ENCODE measurements around the gene CYP4X1. TPM values are rescaled to one million over a fixed set of nuclear protein-coding genes. Genes with fewer than 3 reads are reported as not detected.

The CYP4X1 gene
- total RNA-seq, 1 experiment from 2014 or later = 0.21 TPM

GRCh38 chr1:47031059-47031458, 7.6 kb downstream of the CYP4X1 start:
- CTCF ChIA-PET = no interaction called here
- H3K27ac Mint-ChIP-seq (ENCODE audit: unreplicated experiment) = peak overlapping the region; percentile 8
- intact Hi-C loops (cut with micrococcal nuclease; ENCODE audit: unreplicated experiment) = no loop called here
- peak; percentile 47 for DNase-seq
- peak overlapping the region; percentile 7 for H3K4me3 Mint-ChIP-seq (ENCODE audit: low read depth, unreplicated experiment)
- H3K9me3 Mint-ChIP-seq (ENCODE audit: low read depth, unreplicated experiment) = no peaks in the 10 kb centered on the region
- H3K27me3 Mint-ChIP-seq (ENCODE audit: unreplicated experiment) = peaks cover 3% of the 10 kb centered on the region
- BruUV-seq (replicated peaks) = no TSS peak
- peaks cover 49% of the 10 kb centered on the region for H3K4me1 Mint-ChIP-seq (ENCODE audit: low read depth, unreplicated experiment)
- no peak for TF ChIP-seq CTCF (IDR thresholded peaks at IDR 0.05; ENCODE audit: unreplicated experiment)
- peaks cover 5% of the 10 kb centered on the region for H3K36me3 Mint-ChIP-seq (ENCODE audit: insufficient read depth, unreplicated experiment)

- TF ChIP-seq CTCF (IDR thresholded peaks at IDR 0.05; ENCODE audit: unreplicated experiment) = no peak
- peaks cover 5% of the 10 kb centered on the region for H3K36me3 Mint-ChIP-seq (ENCODE audit: insufficient read depth, unreplicated experiment)
- no TSS peak for BruUV-seq (replicated peaks)
- H3K4me1 Mint-ChIP-seq (ENCODE audit: low read depth, unreplicated experiment) = peaks cover 49% of the 10 kb centered on the region
- intact Hi-C loops (cut with micrococcal nuclease; ENCODE audit: unreplicated experiment) = no loop called here
- DNase-seq = peak; percentile 14
- CTCF ChIA-PET = no interaction called here
- peak overlapping the region; percentile 8 for H3K27ac Mint-ChIP-seq (ENCODE audit: unreplicated experiment)
- H3K9me3 Mint-ChIP-seq (ENCODE audit: low read depth, unreplicated experiment) = no peaks in the 10 kb centered on the region
- peak overlapping the region; percentile 7 for H3K4me3 Mint-ChIP-seq (ENCODE audit: low read depth, unreplicated experiment)
- H3K27me3 Mint-ChIP-seq (ENCODE audit: unreplicated experiment) = no peaks in the 10 kb centered on the region
These were observed 8.1 kb downstream of the CYP4X1 start for GRCh38 chr1:47031585-47031984.

DNA sequence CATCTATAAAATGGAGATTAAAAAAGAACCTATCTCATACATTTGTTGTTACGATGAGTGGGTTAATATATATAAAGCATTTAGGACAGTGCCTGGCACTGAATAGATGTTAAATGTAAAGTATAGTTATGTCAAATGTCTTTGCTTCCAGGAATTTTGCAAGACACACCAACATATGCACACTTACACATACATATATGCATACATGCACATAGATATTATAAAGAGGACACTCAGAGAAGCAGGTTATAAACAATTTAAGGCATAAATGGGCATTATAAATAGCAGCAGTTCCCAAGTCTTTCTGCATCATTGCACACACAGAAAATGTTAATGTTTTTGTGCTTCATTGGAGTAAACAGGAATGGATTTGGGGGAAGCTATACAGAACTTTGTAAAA, 13.3 kb downstream of the CYP4X1 start:
- H3K36me3 Mint-ChIP-seq (ENCODE audit: insufficient read depth, unreplicated experiment) = peaks cover 5% of the 10 kb centered on the region
- no peak for TF ChIP-seq CTCF (IDR thresholded peaks at IDR 0.05; ENCODE audit: unreplicated experiment)
- peaks cover 20% of the 10 kb centered on the region for H3K4me1 Mint-ChIP-seq (ENCODE audit: low read depth, unreplicated experiment)
- H3K9me3 Mint-ChIP-seq (ENCODE audit: low read depth, unreplicated experiment) = no peaks in the 10 kb centered on the region
- no peak overlapping the region for H3K4me3 Mint-ChIP-seq (ENCODE audit: low read depth, unreplicated experiment)
- no peaks in the 10 kb centered on the region for H3K27me3 Mint-ChIP-seq (ENCODE audit: unreplicated experiment)
- BruUV-seq (replicated peaks) = no TSS peak
- H3K27ac Mint-ChIP-seq (ENCODE audit: unreplicated experiment) = no peak overlapping the region
- no peak for DNase-seq
- CTCF ChIA-PET = interaction anchor here (0.7 kb wide), 1 partner anchor 85 kb away, joined by 3 read pairs; no protein-coding TSS in a partner anchor
- intact Hi-C loops (cut with micrococcal nuclease; ENCODE audit: unreplicated experiment) = no loop called here

GRCh38 chr1:47059376-47059775, 35.9 kb downstream of the CYP4X1 start:
- no peak for TF ChIP-seq CTCF (IDR thresholded peaks at IDR 0.05; ENCODE audit: unreplicated experiment)
- Mint-ChIP-seq H3K9me3 (ENCODE audit: low read depth, unreplicated experiment) (peaks cover 6% of the 10 kb centered on the region), H3K4me1 (ENCODE audit: low read depth, unreplicated experiment) (no peaks in the 10 kb centered on the region), H3K27me3 (ENCODE audit: unreplicated experiment) (peaks cover 40% of the 10 kb centered on the region), H3K27ac (ENCODE audit: unreplicated experiment) (no peak overlapping the region), H3K4me3 (ENCODE audit: low read depth, unreplicated experiment) (no peak overlapping the region), H3K36me3 (ENCODE audit: insufficient read depth, unreplicated experiment) (no peaks in the 10 kb centered on the region)
- CTCF ChIA-PET = no interaction called here
- no peak for DNase-seq
- BruUV-seq (replicated peaks) = no TSS peak
- intact Hi-C loops (cut with micrococcal nuclease; ENCODE audit: unreplicated experiment) = no loop called here
